GM21515 (cell line): ENCODE measurements around the gene BAIAP2L2.

ENCODE experiments used
- ATAC-seq: cut with Tn5 transposase; IDR thresholded peaks from one replicate; pipeline ENCODE4 v1.9.1; 2021; ENCODE audit not compliant: unreplicated experiment

BAIAP2L2 gene

GRCh38 chr22:38108561-38109319 lies 1.7 kb downstream of the BAIAP2L2 start:
- ATAC-seq, result no peak

GRCh38 chr22:38107692-38108515 lies 2.6 kb downstream of the BAIAP2L2 start:
- ATAC-seq, result no peak

- no peak for ATAC-seq
Measured at GRCh38 chr22:38106814-38107578, 3.5 kb downstream of the BAIAP2L2 start.

- no peak for ATAC-seq
Measured at GRCh38 chr22:38104084-38104483, 6.4 kb downstream of the BAIAP2L2 start.

- ATAC-seq, result no peak
Measured at GRCh38 chr22:38103641-38104040, 6.8 kb downstream of the BAIAP2L2 start.

- ATAC-seq, result no peak
Measured at GRCh38 chr22:38098410-38099249, 11.9 kb downstream of the BAIAP2L2 start.

GRCh38 chr22:38097557-38098409 lies 12.7 kb downstream of the BAIAP2L2 start:
- no peak for ATAC-seq

GRCh38 chr22:38097058-38097457 lies 13.4 kb downstream of the BAIAP2L2 start:
- no peak for ATAC-seq

GRCh38 chr22:38089474-38089851 lies 21.0 kb downstream of the BAIAP2L2 start:
- ATAC-seq, result no peak

- no peak for ATAC-seq
Measured at GRCh38 chr22:38088629-38089473, 21.6 kb downstream of the BAIAP2L2 start.

- no peak for ATAC-seq
Measured at GRCh38 chr22:38087855-38088254, 22.6 kb downstream of the BAIAP2L2 start.

- no peak for ATAC-seq
Measured at GRCh38 chr22:38086942-38087341, 23.5 kb downstream of the BAIAP2L2 start.

GRCh38 chr22:38086001-38086845 lies 24.3 kb downstream of the BAIAP2L2 start:
- no peak for ATAC-seq

GRCh38 chr22:38085501-38085900 lies 25.0 kb downstream of the BAIAP2L2 start:
- ATAC-seq, result no peak

GRCh38 chr22:38085056-38085455 lies 25.4 kb downstream of the BAIAP2L2 start:
- ATAC-seq, result no peak

GRCh38 chr22:38083931-38084631 lies 26.4 kb downstream of the BAIAP2L2 start, which contains the start of gene SLC16A8:
TSS of gene SLC16A8 (minus strand) at chr22:38084184. CDS start at chr22:38082873, 1,311 bp downstream.
- no peak for ATAC-seq
